HEK293 (cell line): Measurements from ENCODE around the gene KLHL6.

Source experiments
- CTCF ChIA-PET: fragments of 350-600 bp; formaldehyde crosslinking; extraction: SDS; loops from one replicate; lab custom pipeline; 2021; ENCODE audit warnings: antibody characterized with exemption; lab: Yijun Ruan, JAX
- POLR2A ChIA-PET: fragments of 300-600 bp; formaldehyde crosslinking; extraction: SDS; loops from one replicate; lab custom pipeline; 2020; ENCODE audit warnings: antibody characterized with exemption, inconsistent platforms; lab: Yijun Ruan, JAX
- H3K27ac ChIP-seq: fragments of 200-500 bp; sonication (Bioruptor generic); 2 replicates; pipeline ENCODE4 v1.5.1; 2014; ENCODE audit warnings: low read depth, low read length, control low read depth, inconsistent platforms; ENCODE audit errors: extremely low read depth
- H3K36me3 ChIP-seq, 2 experiments: fragments of 200-500 bp in 1 of 2; sonication (Bioruptor generic) in 1 of 2; 1 replicate in 1 of 2; 2 replicates in 1 of 2; pipeline ENCODE4 v1.5.1; 2014 to 2017; ENCODE audit warnings: inconsistent platforms in 2 of 2, low read length in 2 of 2; ENCODE audit not compliant: control insufficient read depth in 2 of 2, insufficient read depth in 1 of 2
- H3K4me1 ChIP-seq: fragments of 200-500 bp; sonication (Bioruptor generic); 2 replicates; pipeline ENCODE4 v1.5.1; 2014; ENCODE audit warnings: mild to moderate bottlenecking, low read length, inconsistent platforms; ENCODE audit not compliant: control insufficient read depth, insufficient read depth
- H3K4me3 ChIP-seq: 2 replicates; pipeline ENCODE4 v1.5.1; 2011; ENCODE audit warnings: low read depth, mild to moderate bottlenecking, control low read depth, low read length, moderate library complexity
- H3K9me3 ChIP-seq: fragments of 200-500 bp; sonication (Bioruptor generic); 2 replicates; pipeline ENCODE4 v1.5.1; 2014; ENCODE audit warnings: low read depth, low read length, inconsistent platforms; ENCODE audit not compliant: control insufficient read depth, insufficient read depth
- GFI1B ChIP-seq: fragments of 450-650 bp; formaldehyde crosslinking; IDR thresholded peaks from 2 replicates; pipeline ENCODE4 v1.5.1; 2016; ENCODE audit warnings: missing biosample characterization, missing genetic modification characterization
- OVOL3 ChIP-seq: fragments of 450-650 bp; formaldehyde crosslinking; IDR thresholded peaks from 2 replicates; pipeline ENCODE4 v1.5.1; 2016; ENCODE audit warnings: missing biosample characterization, missing genetic modification characterization
- PRDM10 ChIP-seq: fragments of 450-650 bp; formaldehyde crosslinking; IDR thresholded peaks from 2 replicates; pipeline ENCODE4 v1.5.1; 2016; ENCODE audit warnings: missing biosample characterization, missing genetic modification characterization
- PRDM6 ChIP-seq: fragments of 450-650 bp; formaldehyde crosslinking; IDR thresholded peaks from 2 replicates; pipeline ENCODE4 v1.5.1; 2017; ENCODE audit warnings: missing biosample characterization, missing genetic modification characterization
- SP2 ChIP-seq: fragments of 450-650 bp; formaldehyde crosslinking; IDR thresholded peaks from 2 replicates; pipeline ENCODE4 v1.5.1; 2016; ENCODE audit warnings: missing biosample characterization, missing genetic modification characterization
- ZBTB1 ChIP-seq: fragments of 450-650 bp; formaldehyde crosslinking; IDR thresholded peaks from 2 replicates; pipeline ENCODE4 v1.5.1; 2016; ENCODE audit warnings: missing biosample characterization, missing genetic modification characterization
- ZBTB20 ChIP-seq: fragments of 450-650 bp; formaldehyde crosslinking; IDR thresholded peaks from 2 replicates; pipeline ENCODE4 v1.5.1; 2016; ENCODE audit warnings: missing biosample characterization, missing genetic modification characterization
- ZFP3 ChIP-seq: fragments of 450-650 bp; formaldehyde crosslinking; IDR thresholded peaks from 2 replicates; pipeline ENCODE4 v1.5.1; 2016; ENCODE audit warnings: low read depth, missing biosample characterization, missing genetic modification characterization
- ZNF138 ChIP-seq: fragments of 450-650 bp; formaldehyde crosslinking; IDR thresholded peaks from 2 replicates; pipeline ENCODE4 v1.5.1; 2016; ENCODE audit warnings: missing biosample characterization, missing genetic modification characterization, borderline replicate concordance
- ZNF184 ChIP-seq: fragments of 450-650 bp; IDR thresholded peaks from 2 replicates; pipeline ENCODE4 v1.5.1; 2018; ENCODE audit warnings: missing biosample characterization, mild to moderate bottlenecking, missing genetic modification characterization
- ZNF202 ChIP-seq: fragments of 450-650 bp; formaldehyde crosslinking; IDR thresholded peaks from 2 replicates; pipeline ENCODE4 v1.5.1; 2016; ENCODE audit warnings: missing biosample characterization, missing genetic modification characterization, borderline replicate concordance
- ZNF350 ChIP-seq: fragments of 450-650 bp; formaldehyde crosslinking; IDR thresholded peaks from 2 replicates; pipeline ENCODE4 v1.5.0; 2017; ENCODE audit warnings: missing biosample characterization, mild to moderate bottlenecking, missing genetic modification characterization
- ZNF362 ChIP-seq: fragments of 450-650 bp; formaldehyde crosslinking; IDR thresholded peaks from 2 replicates; pipeline ENCODE4 v1.5.1; 2016; ENCODE audit warnings: missing biosample characterization, missing genetic modification characterization
- ZNF416 ChIP-seq: fragments of 450-650 bp; formaldehyde crosslinking; IDR thresholded peaks from 2 replicates; pipeline ENCODE4 v1.5.1; 2016; ENCODE audit warnings: missing biosample characterization, missing genetic modification characterization
- ZNF488 ChIP-seq: fragments of 450-650 bp; formaldehyde crosslinking; IDR thresholded peaks from 2 replicates; pipeline ENCODE4 v1.5.1; 2016; ENCODE audit warnings: missing biosample characterization, missing genetic modification characterization
- ZNF501 ChIP-seq: fragments of 450-650 bp; formaldehyde crosslinking; IDR thresholded peaks from 2 replicates; pipeline ENCODE4 v1.5.1; 2016; ENCODE audit warnings: missing biosample characterization, missing genetic modification characterization
- ZNF585B ChIP-seq: fragments of 450-650 bp; formaldehyde crosslinking; IDR thresholded peaks from 2 replicates; pipeline ENCODE4 v1.5.1; 2016; ENCODE audit warnings: missing biosample characterization, missing genetic modification characterization
- ZNF596 ChIP-seq: fragments of 450-650 bp; IDR thresholded peaks from 2 replicates; pipeline ENCODE4 v1.5.0; 2018; ENCODE audit warnings: missing biosample characterization, mild to moderate bottlenecking, missing genetic modification characterization, moderate library complexity
- ZNF623 ChIP-seq: fragments of 450-650 bp; formaldehyde crosslinking; IDR thresholded peaks from 2 replicates; pipeline ENCODE4 v1.5.1; 2016; ENCODE audit warnings: missing biosample characterization, missing genetic modification characterization
- ZNF626 ChIP-seq: fragments of 450-650 bp; sonication (Bioruptor Pico); formaldehyde crosslinking; IDR thresholded peaks from 2 replicates; pipeline ENCODE4 v1.5.1; 2018; ENCODE audit warnings: missing biosample characterization, missing genetic modification characterization, inconsistent platforms
- ZNF629 ChIP-seq: fragments of 450-650 bp; formaldehyde crosslinking; IDR thresholded peaks from 2 replicates; pipeline ENCODE4 v1.5.1; 2017; ENCODE audit warnings: missing biosample characterization, missing genetic modification characterization
- ZNF670 ChIP-seq: fragments of 450-650 bp; formaldehyde crosslinking; IDR thresholded peaks from 2 replicates; pipeline ENCODE4 v1.5.1; 2016; ENCODE audit warnings: missing biosample characterization, missing genetic modification characterization, low read depth
- ZNF701 ChIP-seq: fragments of 450-650 bp; formaldehyde crosslinking; IDR thresholded peaks from 2 replicates; pipeline ENCODE4 v1.5.1; 2016; ENCODE audit warnings: missing biosample characterization, missing genetic modification characterization
- ZNF704 ChIP-seq: fragments of 450-650 bp; formaldehyde crosslinking; IDR thresholded peaks from 2 replicates; pipeline ENCODE4 v1.5.1; 2016; ENCODE audit warnings: missing biosample characterization, missing genetic modification characterization
- ZNF830 ChIP-seq: fragments of 450-650 bp; IDR thresholded peaks from 2 replicates; pipeline ENCODE4 v1.5.0; 2018; ENCODE audit warnings: missing biosample characterization, missing genetic modification characterization, low read depth, mild to moderate bottlenecking, moderate library complexity
- ZSCAN30 ChIP-seq: fragments of 450-650 bp; IDR thresholded peaks from 2 replicates; pipeline ENCODE4 v1.5.1; 2018; ENCODE audit warnings: missing biosample characterization, mild to moderate bottlenecking, missing genetic modification characterization, moderate library complexity
- ZSCAN4 ChIP-seq: fragments of 450-650 bp; formaldehyde crosslinking; IDR thresholded peaks from 2 replicates; pipeline ENCODE4 v1.5.1; 2017; ENCODE audit warnings: missing biosample characterization, missing genetic modification characterization

Gene KLHL6

GRCh38 chr3:183541738-183542137 is 13.8 kb downstream of the KLHL6 start:
- ChIA-PET POLR2A (no interaction called here), CTCF (no interaction called here)
- no peaks in the 10 kb centered on the region for H3K4me1 ChIP-seq
- H3K36me3 ChIP-seq = no peaks in the 10 kb centered on the region
- TF ChIP-seq OVOL3 = no peak
- no peak for TF ChIP-seq ZNF488 (tag by site-specific recombination)
- TF ChIP-seq ZFP3 (tag by site-specific recombination) = no peak
- TF ChIP-seq ZSCAN30 (tag by site-specific recombination) = no peak
- TF ChIP-seq ZBTB20 (tag by site-specific recombination) = no peak
- TF ChIP-seq ZNF501 (tag by site-specific recombination) = no peak
- no peak for TF ChIP-seq ZNF670 (tag by site-specific recombination)
- no peak for TF ChIP-seq GFI1B (tag by site-specific recombination)
- no peak for TF ChIP-seq ZNF138 (tag by site-specific recombination)
- no peak for TF ChIP-seq ZNF629 (tag by site-specific recombination)
- TF ChIP-seq ZNF184 (tag by site-specific recombination) = no peak
- TF ChIP-seq ZNF362 (tag by site-specific recombination) = no peak
- TF ChIP-seq ZNF704 (tag by site-specific recombination) = no peak
- TF ChIP-seq ZNF596 (tag by site-specific recombination) = no peak
- TF ChIP-seq ZNF350 (tag by site-specific recombination) = no peak
- TF ChIP-seq ZSCAN4 (tag by site-specific recombination) = no peak
- no peak for TF ChIP-seq ZBTB1 (tag by site-specific recombination)
- TF ChIP-seq ZNF626 = no peak
- no peak for TF ChIP-seq ZNF202 (tag by site-specific recombination)
- TF ChIP-seq, all 188 proteins: peak for 0
- Histone ChIP-seq H3K4me3 (no peak overlapping the region), H3K9me3 (no peaks in the 10 kb centered on the region), H3K27ac (no peak overlapping the region)

- no peak overlapping the region for H3K4me3 ChIP-seq
- no peaks in the 10 kb centered on the region for H3K9me3 ChIP-seq
- H3K4me1 ChIP-seq = no peaks in the 10 kb centered on the region
- CTCF ChIA-PET = no interaction called here
- H3K27ac ChIP-seq = no peak overlapping the region
- no peak for TF ChIP-seq ZNF585B (tag by site-specific recombination)
- TF ChIP-seq ZNF830 = no peak
- no peak for TF ChIP-seq ZNF629 (tag by site-specific recombination)
- TF ChIP-seq PRDM6 (tag by site-specific recombination) = no peak
- TF ChIP-seq ZNF416 (tag by site-specific recombination) = no peak
- TF ChIP-seq PRDM10 = no peak
- no peak for TF ChIP-seq ZNF623 (tag by site-specific recombination)
- no peak for TF ChIP-seq ZNF701 (tag by site-specific recombination)
- TF ChIP-seq SP2 = no peak
- TF ChIP-seq, all 188 proteins: peak for 0
- POLR2A ChIA-PET = no interaction called here
- H3K36me3 ChIP-seq = no peaks in the 10 kb centered on the region
These were observed 14.3 kb downstream of the KLHL6 start for GRCh38 chr3:183541235-183541655.
